Uterus (tissue), 2 donors: ENCODE measurements around the gene CACNA1C.

ENCODE experiments used
- POLR2A ChIP-seq, 2 donors: fragments of 450-650 bp; IDR thresholded peaks; one replicate each; pipeline ENCODE4 v1.6.1; 2016; ENCODE audit warnings: antibody characterized with exemption in 2 of 2, mild to moderate bottlenecking in 1 of 2, moderate library complexity in 1 of 2
- TF ChIP-seq, protein P1 (sequence below), 4 experiments: fragments of 200-600 bp in 2 of 4; fragments of 450-650 bp in 2 of 4; sonication (generic) in 2 of 4; IDR thresholded peaks; one replicate each; pipeline ENCODE4 v1.5.1; 2016 to 2019; ENCODE audit warnings: antibody characterized with exemption in 4 of 4, mild to moderate bottlenecking in 2 of 4, moderate library complexity in 1 of 4

DNA sequence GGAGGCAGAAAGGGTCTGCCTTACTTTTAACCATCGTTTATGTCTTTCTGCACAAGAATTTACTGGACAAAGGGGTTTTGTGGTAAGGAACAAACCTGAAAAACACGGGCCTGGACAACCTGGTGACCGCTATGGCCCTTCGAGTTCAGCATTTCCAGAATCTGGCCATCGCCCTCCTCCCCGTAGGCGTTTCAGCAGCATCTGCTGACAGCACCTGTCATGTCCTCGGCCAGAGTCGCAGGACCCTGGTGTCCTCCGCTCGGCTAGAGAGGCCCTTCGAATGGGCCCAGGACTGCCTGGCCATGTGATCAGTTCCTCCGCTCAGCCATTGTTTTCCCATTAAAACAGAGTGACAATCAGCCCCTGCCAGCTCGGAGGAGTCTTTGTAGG lies 599.2 kb downstream of the CACNA1C start:
- TF ChIP-seq, protein P1, sequence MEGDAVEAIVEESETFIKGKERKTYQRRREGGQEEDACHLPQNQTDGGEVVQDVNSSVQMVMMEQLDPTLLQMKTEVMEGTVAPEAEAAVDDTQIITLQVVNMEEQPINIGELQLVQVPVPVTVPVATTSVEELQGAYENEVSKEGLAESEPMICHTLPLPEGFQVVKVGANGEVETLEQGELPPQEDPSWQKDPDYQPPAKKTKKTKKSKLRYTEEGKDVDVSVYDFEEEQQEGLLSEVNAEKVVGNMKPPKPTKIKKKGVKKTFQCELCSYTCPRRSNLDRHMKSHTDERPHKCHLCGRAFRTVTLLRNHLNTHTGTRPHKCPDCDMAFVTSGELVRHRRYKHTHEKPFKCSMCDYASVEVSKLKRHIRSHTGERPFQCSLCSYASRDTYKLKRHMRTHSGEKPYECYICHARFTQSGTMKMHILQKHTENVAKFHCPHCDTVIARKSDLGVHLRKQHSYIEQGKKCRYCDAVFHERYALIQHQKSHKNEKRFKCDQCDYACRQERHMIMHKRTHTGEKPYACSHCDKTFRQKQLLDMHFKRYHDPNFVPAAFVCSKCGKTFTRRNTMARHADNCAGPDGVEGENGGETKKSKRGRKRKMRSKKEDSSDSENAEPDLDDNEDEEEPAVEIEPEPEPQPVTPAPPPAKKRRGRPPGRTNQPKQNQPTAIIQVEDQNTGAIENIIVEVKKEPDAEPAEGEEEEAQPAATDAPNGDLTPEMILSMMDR (IDR thresholded peaks at IDR 0.05) = no peak
- no peak for TF ChIP-seq POLR2A (IDR thresholded peaks at IDR 0.05)
